ENCODE data around the gene REEP3. TPM values are rescaled to one million over a fixed set of nuclear protein-coding genes. Genes with fewer than 3 reads are reported as not detected.

The REEP3 gene
- total RNA-seq, 6 donors from 2014 or later = 23.6 to 63.9 (median 41.8) TPM

DNA sequence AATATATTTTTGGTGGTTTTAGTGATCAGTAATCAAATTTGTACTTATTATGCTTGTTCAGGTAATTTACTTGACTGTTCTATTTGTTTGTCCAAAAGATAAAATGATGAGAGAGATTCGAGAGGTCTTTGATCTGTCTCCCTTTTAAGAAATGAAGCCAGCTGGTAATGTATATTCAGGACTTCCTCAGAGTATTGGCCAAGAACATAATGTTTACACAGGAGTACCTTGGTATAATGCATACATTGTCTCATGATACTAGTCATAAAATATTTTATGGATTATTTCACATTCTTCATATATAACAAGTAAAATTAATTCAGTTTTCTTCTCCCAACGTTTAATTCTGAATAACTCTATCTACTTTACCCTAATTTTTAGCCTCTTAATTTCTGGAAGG, 100.9 kb downstream of the REEP3 start:
- Histone ChIP-seq H3K27me3 (no peaks in the 10 kb centered on the region), H3K9me3 (no peaks in the 10 kb centered on the region), H3K27ac (no peak overlapping the region), H3K36me3 (peaks cover 0 to 19% (median 0%) of the 10 kb centered on the region in 4 donors), H3K4me1 (peaks cover 0 to 3% (median under 1%) of the 10 kb centered on the region in 4 donors), H3K4me3 (no peak overlapping the region)
- no peak for DNase-seq
- no peak for ATAC-seq (ENCODE audit: low FRiP score in 2 of 2)
- TF ChIP-seq, protein P1, sequence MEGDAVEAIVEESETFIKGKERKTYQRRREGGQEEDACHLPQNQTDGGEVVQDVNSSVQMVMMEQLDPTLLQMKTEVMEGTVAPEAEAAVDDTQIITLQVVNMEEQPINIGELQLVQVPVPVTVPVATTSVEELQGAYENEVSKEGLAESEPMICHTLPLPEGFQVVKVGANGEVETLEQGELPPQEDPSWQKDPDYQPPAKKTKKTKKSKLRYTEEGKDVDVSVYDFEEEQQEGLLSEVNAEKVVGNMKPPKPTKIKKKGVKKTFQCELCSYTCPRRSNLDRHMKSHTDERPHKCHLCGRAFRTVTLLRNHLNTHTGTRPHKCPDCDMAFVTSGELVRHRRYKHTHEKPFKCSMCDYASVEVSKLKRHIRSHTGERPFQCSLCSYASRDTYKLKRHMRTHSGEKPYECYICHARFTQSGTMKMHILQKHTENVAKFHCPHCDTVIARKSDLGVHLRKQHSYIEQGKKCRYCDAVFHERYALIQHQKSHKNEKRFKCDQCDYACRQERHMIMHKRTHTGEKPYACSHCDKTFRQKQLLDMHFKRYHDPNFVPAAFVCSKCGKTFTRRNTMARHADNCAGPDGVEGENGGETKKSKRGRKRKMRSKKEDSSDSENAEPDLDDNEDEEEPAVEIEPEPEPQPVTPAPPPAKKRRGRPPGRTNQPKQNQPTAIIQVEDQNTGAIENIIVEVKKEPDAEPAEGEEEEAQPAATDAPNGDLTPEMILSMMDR (IDR thresholded peaks at IDR 0.05) = no peak
- TF ChIP-seq POLR2A (IDR thresholded peaks at IDR 0.05) (no peak), EP300 (IDR thresholded peaks at IDR 0.05) (no peak), POLR2AphosphoS5 (IDR thresholded peaks at IDR 0.05) (no peak)
- 75 to 80% methylated on average over 2 of the region's 2 CpGs for WGBS, 2 donors

DNA sequence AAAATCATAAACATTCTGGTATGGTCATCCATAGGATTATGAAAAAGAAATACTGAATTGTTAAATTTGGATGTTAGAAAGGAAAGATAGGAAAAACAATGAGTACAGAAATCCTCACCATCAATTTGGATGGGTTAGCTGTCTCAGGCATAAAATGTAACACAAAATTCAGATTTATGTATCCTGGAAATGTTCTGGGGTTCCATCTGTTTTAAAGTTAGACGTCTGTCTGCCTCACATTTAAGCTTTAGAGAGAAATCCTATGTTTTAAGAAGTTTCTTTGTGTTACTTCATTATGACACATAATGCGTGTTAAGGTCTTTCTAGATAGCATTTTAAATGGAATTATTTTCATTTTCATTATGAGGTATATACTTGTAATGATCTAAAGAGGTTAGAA, 103.5 kb downstream of the REEP3 start:
- ATAC-seq (ENCODE audit: low FRiP score in 2 of 2) (no peak), DNase-seq (no peak)
- TF ChIP-seq POLR2AphosphoS5 (IDR thresholded peaks at IDR 0.05) (no peak), EP300 (IDR thresholded peaks at IDR 0.05) (no peak), POLR2A (IDR thresholded peaks at IDR 0.05) (no peak)
- TF ChIP-seq, protein P1 (IDR thresholded peaks at IDR 0.05) = no peak
- Histone ChIP-seq H3K4me1 (peaks cover 14 to 27% (median 18%) of the 10 kb centered on the region in 4 donors), H3K9me3 (no peaks in the 10 kb centered on the region), H3K27me3 (no peaks in the 10 kb centered on the region), H3K36me3 (peaks cover 0 to 14% (median 0%) of the 10 kb centered on the region in 4 donors), H3K4me3 (no peak overlapping the region), H3K27ac (peak overlapping the region in 1 of 4 donors; percentile 45)
- 84 to 90% methylated on average over 2 of the region's 2 CpGs for WGBS, 2 donors

DNA sequence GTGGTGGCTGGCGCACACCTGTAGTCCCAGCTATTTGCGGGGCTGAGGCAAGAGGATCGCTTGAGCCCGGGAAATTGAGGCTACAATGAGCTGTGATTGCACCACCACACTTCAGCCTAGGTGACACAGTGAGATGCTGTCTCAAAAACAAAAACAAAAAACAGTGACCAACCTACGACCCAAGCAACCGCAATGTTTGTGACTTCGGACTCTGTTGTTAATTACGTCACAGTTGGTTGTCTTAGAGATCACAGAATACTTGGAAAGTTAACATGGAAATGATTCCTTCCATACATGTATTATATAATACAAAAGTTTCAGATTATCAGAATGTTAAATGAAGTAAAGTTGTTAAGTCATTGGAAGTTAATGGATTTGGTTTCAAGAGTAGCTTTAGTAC, 106.2 kb downstream of the REEP3 start:
- peaks cover 0 to under 1% (median 0%) of the 10 kb centered on the region in 4 donors for H3K36me3 ChIP-seq
- peak overlapping the region in 2 of 4 donors; percentile 54 to 97 for H3K27ac ChIP-seq
- TF ChIP-seq, protein P1 (IDR thresholded peaks at IDR 0.05) = no peak
- TF ChIP-seq EP300 (IDR thresholded peaks at IDR 0.05) (no peak), POLR2A (IDR thresholded peaks at IDR 0.05) (no peak), POLR2AphosphoS5 (IDR thresholded peaks at IDR 0.05) (no peak)
- no peaks in the 10 kb centered on the region for H3K27me3 ChIP-seq
- no peak for DNase-seq
- 67 to 77% methylated on average over 8 of the region's 8 CpGs for WGBS, 2 donors
- no peak for ATAC-seq (ENCODE audit: low FRiP score in 2 of 2)
- H3K4me1 ChIP-seq = peaks cover 22 to 42% (median 27%) of the 10 kb centered on the region in 4 donors
- H3K9me3 ChIP-seq = no peaks in the 10 kb centered on the region
- H3K4me3 ChIP-seq = no peak overlapping the region

DNA sequence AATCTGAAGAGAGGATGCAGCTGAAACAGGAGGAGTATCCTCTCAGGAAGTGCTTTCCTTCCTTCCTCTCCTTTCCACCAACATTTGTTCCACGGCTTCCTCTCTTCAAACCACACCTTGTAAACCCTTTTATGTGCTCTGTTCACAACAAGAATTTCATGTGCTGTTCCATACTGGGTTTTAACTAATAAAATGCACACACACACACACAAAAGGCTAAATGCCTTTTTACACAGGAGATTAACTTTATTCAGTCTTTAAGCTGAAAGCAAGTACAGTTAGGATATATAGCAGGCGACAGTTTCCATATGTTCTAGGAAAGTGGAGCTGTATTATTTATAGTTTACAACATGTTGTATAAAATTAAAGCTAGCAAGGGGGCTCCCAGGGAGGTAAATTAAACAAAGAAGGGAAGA, 106.7 kb downstream of the REEP3 start:
- Histone ChIP-seq H3K4me3 (no peak overlapping the region), H3K9me3 (no peaks in the 10 kb centered on the region), H3K27ac (peak overlapping the region; percentile 96 to 97 (median 97)), H3K4me1 (peaks cover 22 to 42% (median 27%) of the 10 kb centered on the region in 4 donors), H3K27me3 (no peaks in the 10 kb centered on the region), H3K36me3 (no peaks in the 10 kb centered on the region)
- ATAC-seq (ENCODE audit: low FRiP score in 2 of 2) = no peak
- TF ChIP-seq, protein P1 (IDR thresholded peaks at IDR 0.05) = no peak
- TF ChIP-seq EP300 (IDR thresholded peaks at IDR 0.05) (peak in 1 of 4 donors; percentile 16), POLR2A (IDR thresholded peaks at IDR 0.05) (no peak), POLR2AphosphoS5 (IDR thresholded peaks at IDR 0.05) (no peak)
- 37 to 44% methylated on average over 2 of the region's 2 CpGs for WGBS, 2 donors
- no peak for DNase-seq
